HepG2 (cell line): ENCODE results near the gene ZNF180. TPM values are rescaled to one million over a fixed set of nuclear protein-coding genes. Genes with fewer than 3 reads are reported as not detected.
A peak's percentile ranks its signal among the peaks of the same experiment; 100 is the strongest.

Experiments used
- BORCS8-MEF2B ChIP-seq: sonication (generic); formaldehyde crosslinking; IDR thresholded peaks from 2 replicates; pipeline ENCODE4 v1.8.0; 2022; ENCODE audit warnings: mild to moderate bottlenecking, missing genetic modification reagents
- FOXA1 ChIP-seq, 2 experiments: fragments of 450-650 bp in 1 of 2; sonication (generic) in 1 of 2; formaldehyde crosslinking in 1 of 2; IDR thresholded peaks; 2 replicates each; pipeline versions ENCODE4 v1.4.0 to v1.6.1; 2016 to 2020; ENCODE audit warnings: missing genetic modification reagents in 1 of 2
- KDM5A ChIP-seq: fragments of 200-600 bp; sonication (generic); IDR thresholded peaks from 2 replicates; pipeline ENCODE4 v1.7.0; 2018; ENCODE audit warnings: antibody characterized with exemption, mild to moderate bottlenecking, low read length, borderline replicate concordance
- ONECUT2 ChIP-seq: sonication (generic); formaldehyde crosslinking; IDR thresholded peaks from 2 replicates; pipeline ENCODE4 v1.4.0; 2020; ENCODE audit warnings: missing genetic modification reagents
- ZBTB39 ChIP-seq: sonication (generic); formaldehyde crosslinking; IDR thresholded peaks from 2 replicates; pipeline ENCODE4 v1.5.0; 2020; ENCODE audit warnings: missing genetic modification reagents
- ZNF142 ChIP-seq: sonication (generic); formaldehyde crosslinking; IDR thresholded peaks from 2 replicates; pipeline ENCODE4 v1.4.0; 2020; ENCODE audit warnings: missing genetic modification reagents
- ZNF891 ChIP-seq: sonication (generic); formaldehyde crosslinking; IDR thresholded peaks from 2 replicates; pipeline ENCODE4 v1.5.0; 2020; ENCODE audit warnings: mild to moderate bottlenecking, missing genetic modification reagents
- polyA plus RNA-seq, 8 experiments: library from polyadenylated mRNA; depleted of rRNA in 3 of 8; stranded (reverse) in 7 of 8; unstranded in 1 of 8; fragments of >200 nt; fragmentation: Illumina TruSeq in 4 of 8; extraction: Trizol in 4 of 8; gene quantifications; 2 replicates each; pipeline versions ENCODE4 v1.2.1 to v1.2.3, GENCODE V29; 2011 to 2016; ENCODE audit warnings: low read depth in 4 of 8, missing spikeins in 1 of 8, mixed read lengths in 1 of 8; ENCODE audit not compliant: insufficient read depth in 1 of 8
- total RNA-seq, 5 experiments: library from RNA; depleted of rRNA; stranded (reverse); fragments of >200 nt; fragmentation: Illumina TruSeq; extraction: Trizol; gene quantifications; 2 replicates each; pipeline ENCODE4 v1.2.3, GENCODE V29; 2016; ENCODE audit warnings: low read depth in 1 of 5
- TF ChIP-seq, protein P1 (sequence below): sonication (generic); formaldehyde crosslinking; IDR thresholded peaks from 2 replicates; pipeline ENCODE4 v1.5.0; 2020; ENCODE audit warnings: mild to moderate bottlenecking, missing genetic modification reagents, borderline replicate concordance
- TF ChIP-seq, protein P2 (sequence below): sonication (generic); IDR thresholded peaks from 2 replicates; pipeline ENCODE4 v1.6.1; 2016; ENCODE audit warnings: low read depth, borderline replicate concordance

ZNF180 gene
- total and polyA plus RNA-seq, 2 of the 13 experiments (the other 11 are each of a cell fraction or from before 2014, with no cell fraction given), result 0.92 to 9.3 TPM

DNA sequence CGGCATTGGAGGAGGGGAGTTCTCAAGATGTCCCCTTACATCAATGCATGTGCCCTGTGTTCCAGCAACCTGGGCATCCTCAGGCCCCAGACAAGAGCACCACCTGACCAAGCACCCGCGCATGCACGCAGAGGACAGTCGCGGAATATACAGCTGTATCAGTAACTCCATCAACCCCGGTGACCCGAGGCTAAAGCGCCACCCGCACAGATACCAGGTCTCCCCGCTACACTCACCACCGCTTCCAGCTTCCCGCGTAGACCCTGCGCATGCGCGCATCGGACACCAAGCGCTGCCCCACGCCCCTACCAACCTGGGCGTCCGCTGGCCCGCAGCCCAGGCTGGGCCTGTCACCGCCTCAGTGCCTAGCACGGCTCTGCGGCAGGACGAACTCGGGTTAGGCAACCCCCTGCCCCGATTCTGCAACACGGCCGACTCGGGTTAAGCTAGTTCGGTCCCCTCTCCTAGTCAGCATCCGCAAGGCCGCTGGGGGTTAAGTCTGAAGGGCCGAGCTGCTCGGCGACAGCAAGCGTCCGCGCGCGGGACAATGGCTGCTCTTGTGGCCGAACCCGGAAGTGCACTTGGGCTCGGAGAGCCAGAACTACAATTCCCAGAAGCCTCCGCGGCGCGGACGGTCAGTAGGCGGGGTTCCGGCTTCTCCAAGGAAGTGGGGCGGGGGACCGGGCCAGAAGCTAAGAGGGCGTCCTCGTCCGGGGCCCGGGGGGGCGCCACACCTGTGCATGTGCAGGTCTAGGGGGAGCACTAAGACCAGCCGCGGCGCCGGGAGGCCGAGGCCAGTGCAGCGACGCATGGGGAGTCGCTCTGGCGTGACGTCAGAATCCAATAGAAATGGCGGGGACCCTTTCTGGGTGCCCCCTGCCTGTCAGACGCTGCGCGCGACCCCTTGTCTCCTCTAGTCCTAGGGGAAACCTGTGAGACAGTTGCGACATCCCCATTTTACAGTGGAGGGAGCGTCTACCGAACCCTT lies at the start of gene ZNF180 (continued):
- TF ChIP-seq, protein P1, sequence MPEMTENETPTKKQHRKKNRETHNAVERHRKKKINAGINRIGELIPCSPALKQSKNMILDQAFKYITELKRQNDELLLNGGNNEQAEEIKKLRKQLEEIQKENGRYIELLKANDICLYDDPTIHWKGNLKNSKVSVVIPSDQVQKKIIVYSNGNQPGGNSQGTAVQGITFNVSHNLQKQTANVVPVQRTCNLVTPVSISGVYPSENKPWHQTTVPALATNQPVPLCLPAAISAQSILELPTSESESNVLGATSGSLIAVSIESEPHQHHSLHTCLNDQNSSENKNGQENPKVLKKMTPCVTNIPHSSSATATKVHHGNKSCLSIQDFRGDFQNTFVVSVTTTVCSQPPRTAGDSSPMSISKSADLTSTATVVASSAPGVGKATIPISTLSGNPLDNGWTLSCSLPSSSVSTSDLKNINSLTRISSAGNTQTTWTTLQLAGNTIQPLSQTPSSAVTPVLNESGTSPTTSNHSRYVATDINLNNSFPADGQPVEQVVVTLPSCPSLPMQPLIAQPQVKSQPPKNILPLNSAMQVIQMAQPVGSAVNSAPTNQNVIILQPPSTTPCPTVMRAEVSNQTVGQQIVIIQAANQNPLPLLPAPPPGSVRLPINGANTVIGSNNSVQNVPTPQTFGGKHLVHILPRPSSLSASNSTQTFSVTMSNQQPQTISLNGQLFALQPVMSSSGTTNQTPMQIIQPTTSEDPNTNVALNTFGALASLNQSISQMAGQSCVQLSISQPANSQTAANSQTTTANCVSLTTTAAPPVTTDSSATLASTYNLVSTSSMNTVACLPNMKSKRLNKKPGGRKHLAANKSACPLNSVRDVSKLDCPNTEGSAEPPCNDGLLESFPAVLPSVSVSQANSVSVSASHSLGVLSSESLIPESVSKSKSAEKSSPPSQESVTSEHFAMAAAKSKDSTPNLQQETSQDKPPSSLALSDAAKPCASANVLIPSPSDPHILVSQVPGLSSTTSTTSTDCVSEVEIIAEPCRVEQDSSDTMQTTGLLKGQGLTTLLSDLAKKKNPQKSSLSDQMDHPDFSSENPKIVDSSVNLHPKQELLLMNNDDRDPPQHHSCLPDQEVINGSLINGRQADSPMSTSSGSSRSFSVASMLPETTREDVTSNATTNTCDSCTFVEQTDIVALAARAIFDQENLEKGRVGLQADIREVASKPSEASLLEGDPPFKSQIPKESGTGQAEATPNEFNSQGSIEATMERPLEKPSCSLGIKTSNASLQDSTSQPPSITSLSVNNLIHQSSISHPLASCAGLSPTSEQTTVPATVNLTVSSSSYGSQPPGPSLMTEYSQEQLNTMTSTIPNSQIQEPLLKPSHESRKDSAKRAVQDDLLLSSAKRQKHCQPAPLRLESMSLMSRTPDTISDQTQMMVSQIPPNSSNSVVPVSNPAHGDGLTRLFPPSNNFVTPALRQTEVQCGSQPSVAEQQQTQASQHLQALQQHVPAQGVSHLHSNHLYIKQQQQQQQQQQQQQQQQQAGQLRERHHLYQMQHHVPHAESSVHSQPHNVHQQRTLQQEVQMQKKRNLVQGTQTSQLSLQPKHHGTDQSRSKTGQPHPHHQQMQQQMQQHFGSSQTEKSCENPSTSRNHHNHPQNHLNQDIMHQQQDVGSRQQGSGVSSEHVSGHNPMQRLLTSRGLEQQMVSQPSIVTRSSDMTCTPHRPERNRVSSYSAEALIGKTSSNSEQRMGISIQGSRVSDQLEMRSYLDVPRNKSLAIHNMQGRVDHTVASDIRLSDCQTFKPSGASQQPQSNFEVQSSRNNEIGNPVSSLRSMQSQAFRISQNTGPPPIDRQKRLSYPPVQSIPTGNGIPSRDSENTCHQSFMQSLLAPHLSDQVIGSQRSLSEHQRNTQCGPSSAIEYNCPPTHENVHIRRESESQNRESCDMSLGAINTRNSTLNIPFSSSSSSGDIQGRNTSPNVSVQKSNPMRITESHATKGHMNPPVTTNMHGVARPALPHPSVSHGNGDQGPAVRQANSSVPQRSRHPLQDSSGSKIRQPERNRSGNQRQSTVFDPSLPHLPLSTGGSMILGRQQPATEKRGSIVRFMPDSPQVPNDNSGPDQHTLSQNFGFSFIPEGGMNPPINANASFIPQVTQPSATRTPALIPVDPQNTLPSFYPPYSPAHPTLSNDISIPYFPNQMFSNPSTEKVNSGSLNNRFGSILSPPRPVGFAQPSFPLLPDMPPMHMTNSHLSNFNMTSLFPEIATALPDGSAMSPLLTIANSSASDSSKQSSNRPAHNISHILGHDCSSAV (CRISPR knock-in tag), result peak; percentile 45; the same call in 1 of the 2 replicates
- TF ChIP-seq BORCS8-MEF2B (CRISPR knock-in tag) (peak; percentile 93), ZNF891 (CRISPR knock-in tag) (peak; percentile 83), FOXA1 (IDR thresholded peaks at IDR 0.05) (no peak), FOXA1 (CRISPR knock-in tag; IDR thresholded peaks at IDR 0.05) (no peak), ZBTB39 (CRISPR knock-in tag) (peak; percentile 88), ONECUT2 (CRISPR knock-in tag) (no peak), KDM5A (peak; percentile 74; the same call in 1 of the 2 replicates), ZNF142 (CRISPR knock-in tag) (peak; percentile 82; the same call in 1 of the 2 replicates)
- TF ChIP-seq, protein P2, sequence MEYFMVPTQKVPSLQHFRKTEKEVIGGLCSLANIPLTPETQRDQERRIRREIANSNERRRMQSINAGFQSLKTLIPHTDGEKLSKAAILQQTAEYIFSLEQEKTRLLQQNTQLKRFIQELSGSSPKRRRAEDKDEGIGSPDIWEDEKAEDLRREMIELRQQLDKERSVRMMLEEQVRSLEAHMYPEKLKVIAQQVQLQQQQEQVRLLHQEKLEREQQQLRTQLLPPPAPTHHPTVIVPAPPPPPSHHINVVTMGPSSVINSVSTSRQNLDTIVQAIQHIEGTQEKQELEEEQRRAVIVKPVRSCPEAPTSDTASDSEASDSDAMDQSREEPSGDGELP, result peak; percentile 25; the same call in 1 of the 2 replicates
